Measurements from ENCODE around the gene DHX38.

The DHX38 gene

DNA sequence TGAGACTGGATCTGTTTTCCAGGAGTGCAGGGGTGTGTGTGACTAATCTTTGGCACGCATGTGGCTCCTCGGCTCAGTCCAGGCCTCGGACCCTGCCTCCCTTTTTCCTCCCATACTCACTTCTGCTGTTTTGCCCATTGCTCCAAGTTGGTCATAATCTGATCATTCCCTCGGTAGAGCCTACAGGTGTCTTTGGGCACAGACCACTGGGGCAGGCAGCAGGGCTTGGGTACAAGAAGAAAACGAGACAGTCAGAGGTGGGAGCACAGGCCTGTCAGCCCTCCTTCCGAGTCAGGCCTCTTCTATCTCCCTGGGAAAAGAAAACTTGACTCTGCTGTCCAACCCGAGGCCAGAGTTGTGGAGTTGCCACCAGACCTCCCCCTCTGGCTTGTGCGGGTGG, 29.8 kb downstream of the DHX38 start:
- no peak for DNase-seq

DNA sequence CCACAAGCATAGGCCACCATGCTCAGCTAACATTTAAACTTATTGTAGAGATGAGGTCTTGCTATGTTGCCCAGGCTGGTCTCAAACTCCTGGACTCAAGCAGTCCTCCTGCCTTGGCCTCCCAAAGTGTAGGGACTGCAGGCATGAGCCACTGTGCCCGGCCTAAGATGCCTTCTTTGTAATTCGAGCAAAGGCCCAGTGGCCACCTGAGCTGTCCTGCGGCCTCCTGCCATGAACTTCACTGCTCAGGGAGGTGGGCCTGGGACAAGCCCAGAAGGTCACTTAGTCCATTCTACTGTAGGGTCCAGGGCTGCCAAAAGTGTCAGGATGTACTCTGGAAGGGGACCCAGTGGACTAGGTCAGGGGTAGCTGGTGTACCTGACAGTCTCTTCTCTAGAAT, 30.5 kb downstream of the DHX38 start:
- DNase-seq: no peak

DNA sequence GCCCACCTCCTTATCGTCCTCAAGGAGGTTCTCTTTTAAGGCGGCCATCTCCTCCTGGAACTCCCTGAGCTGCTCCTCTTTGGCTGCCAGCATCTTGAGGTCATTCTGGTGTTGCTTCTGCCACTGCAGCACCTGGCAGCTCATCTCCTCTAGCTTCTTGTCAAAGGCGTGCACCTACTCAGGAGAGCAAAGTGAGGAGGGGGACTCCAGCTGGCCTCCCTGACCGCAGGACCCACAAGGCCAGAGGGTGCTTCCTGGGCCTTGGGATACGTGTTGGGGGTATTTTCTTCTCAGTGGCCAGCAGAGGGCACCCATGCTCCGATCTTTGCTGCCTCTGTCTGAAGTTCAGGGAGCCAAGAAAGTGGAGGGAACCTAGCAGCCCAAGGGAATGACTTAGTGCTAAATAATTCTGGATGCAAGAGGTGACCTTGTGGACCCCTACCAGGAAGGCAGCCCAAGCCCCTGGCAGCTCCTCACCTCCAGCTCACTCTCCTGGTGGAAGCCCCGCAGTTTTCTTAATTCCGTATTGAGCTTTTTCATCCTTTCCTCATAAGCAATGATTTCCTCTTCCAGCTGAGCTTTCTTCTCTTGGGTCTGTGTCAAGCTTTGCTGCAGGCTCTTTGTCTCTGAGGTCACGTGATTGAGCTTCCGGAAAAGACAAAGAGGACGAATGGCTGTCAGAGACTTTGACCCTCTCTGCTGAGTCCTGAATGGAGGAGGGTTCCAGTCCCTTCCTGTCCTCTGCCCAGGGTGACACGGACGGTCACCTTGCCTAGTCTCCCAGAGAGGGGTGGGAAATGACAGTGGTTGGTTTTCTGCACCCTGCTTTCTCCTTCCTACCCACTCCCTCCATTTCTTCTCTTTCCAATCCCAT, 31.4 kb downstream of the DHX38 start:
- DNase-seq: peak; percentile 14

DNA sequence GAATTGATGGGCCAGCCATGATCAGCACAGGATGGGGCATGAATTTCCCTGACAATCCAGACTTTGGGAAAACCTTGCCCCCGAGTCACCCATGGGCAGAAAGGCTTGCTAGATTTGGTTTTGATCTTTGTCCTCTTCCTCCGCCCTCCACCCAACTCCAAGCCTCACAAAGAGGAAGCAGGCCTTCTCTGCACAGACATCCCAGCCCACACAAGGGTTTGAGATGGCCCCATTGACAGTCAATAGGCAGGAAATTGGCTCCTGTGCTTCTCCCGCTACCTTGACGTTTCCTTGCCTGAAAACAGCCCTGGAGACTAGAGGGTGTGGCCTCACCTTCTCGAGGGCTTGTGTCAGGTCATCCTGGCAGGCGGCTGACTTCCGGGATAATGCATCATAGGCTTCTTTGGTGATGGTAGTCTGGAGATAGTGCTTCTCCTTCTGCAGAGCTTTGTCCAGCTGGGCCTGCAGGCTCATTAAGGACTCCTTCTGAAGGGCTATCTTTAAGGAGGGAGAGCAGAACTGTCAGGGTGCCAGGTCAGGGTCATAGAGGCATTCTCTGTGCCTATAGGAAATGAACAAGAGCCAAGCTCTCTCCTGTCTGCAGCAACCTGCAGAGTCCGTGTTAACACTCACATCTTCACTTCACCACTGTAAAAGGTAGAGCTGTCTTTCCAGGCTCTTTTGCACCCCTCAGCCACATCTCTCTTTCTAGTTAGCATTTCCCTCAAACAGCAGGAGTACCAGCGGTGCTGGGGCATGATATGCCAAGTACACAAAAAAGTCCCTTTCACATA, 32.2 kb downstream of the DHX38 start:
- no peak for DNase-seq

DNA sequence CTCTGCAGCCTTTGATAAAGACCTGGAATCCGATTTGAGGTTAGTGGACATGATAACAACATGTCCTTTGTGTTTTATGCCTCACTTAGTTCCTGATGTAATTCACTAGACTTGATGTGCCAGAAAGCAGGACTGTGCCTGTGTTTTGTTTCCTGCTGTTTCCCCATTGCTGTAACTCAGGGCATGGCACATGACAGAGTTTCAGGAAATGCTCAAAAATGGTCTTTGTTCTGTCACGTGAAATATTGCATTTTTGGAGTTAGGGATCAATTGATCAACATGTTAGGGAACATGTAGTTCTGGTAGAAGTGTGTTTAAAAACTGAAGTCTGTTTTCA, 32.8 kb downstream of the DHX38 start:
- DNase-seq: no peak

DNA sequence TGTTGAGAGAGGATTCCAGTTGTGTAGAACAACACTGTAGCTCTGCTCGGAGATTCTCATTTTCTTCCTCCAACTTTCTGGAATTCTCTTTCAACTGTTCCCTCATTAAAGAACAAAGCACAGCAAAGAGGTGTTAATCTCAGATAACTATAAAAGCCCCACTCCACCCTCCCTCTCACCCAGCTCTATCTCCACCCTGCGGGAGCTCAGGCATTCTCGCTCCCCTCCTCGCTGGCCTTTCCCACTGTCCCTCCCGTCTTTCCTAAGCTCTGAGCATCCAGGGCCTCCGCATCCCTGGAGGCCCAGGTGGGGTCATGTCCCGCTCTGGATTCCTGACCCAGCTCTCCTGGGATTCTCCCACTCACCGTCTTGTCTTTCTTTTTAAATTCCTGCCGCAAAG, 35.1 kb downstream of the DHX38 start:
- DNase-seq: no peak

DNA sequence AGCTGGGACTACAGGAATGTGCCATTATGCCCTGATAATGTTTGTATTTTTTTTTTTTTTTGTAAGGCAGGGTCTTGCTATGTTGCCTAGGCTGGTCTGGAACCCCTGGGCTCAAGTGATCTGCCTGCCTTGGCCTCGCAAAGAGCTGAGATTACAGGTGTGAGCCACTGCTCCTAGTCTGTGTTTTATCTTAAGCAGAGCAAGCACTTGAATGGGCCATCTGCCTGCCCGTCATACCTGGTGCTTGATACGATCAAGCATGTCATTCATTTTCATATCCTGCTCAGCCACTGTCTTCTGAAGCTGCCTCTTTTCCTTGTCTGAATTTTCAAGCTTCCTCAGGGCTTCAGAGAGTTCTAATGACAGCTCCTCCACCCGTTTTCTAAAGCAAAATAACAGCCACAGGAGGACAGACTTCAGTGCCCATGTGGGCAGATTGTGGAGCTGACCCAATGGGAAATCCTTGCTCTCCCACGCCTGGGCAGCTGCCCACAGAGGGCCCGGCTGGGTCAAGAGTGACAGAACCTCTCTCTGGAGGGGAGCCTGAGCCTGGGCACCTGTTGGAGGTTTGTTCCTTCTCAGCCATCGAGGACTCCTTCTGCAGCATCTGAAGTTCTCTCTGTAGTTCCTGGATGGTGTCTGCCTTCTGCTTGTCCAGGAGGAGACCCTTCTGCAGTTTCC, 36.5 kb downstream of the DHX38 start:
- no peak for DNase-seq

DNA sequence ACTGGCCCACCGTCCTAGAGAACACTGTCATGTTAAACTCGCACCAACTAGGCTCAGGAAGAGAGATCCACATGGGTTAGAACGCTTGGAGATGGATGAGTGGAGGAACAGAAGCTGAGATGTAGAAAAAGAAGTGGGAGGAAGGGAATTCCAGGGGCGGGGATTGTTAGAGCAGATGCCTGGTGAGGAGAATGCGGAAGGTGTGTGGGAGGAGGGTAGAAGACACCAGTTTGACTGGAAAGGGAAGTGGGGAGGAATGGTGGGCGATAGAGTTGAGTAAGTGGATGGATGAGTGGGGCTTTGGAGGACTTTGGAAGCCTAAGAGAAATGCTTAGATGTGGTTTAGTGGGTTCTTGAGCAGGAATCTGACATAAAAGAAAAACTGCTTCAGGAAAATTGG, 37.4 kb downstream of the DHX38 start:
- DNase-seq: no peak

DNA sequence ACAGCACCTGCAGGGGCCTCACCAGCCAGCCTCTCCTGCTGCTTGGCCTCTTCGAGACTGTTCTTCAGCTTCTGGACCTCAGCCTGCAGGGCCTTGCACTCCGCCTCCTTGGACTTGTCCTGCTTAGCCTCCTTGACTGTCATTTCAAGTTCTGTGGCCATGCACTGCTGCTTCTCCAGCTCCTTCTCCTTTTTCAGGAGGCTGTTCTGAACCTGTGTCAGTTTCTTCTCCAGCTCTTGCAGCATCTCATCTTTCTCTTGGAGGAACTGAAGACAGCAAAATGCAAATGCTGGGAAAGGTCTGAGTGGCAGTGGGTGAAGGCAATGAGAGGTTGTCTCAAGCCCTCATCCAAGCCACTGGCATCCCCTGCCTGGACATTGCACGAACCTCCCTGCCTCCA, 39.1 kb downstream of the DHX38 start:
- no peak for DNase-seq

DNA sequence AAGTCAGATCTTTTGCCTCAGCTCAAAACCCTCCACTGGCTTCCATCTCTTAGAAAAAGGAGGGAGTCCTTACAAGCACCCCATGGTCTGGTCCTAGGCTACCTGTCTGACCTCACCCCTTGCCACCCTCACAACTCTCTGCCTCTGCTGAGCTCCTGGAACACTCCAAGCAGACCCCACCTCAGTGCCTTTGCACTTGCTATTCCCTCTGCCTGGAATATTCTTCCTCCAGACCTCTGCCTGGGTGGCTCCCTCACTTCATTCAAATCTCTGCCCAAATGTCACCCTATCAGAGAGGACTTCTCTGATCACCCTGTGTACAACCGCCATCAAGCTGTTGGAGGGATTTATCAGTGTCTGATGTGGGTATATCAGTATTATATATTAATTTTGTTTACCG, 40.9 kb downstream of the DHX38 start:
- DNase-seq: no peak

DNA sequence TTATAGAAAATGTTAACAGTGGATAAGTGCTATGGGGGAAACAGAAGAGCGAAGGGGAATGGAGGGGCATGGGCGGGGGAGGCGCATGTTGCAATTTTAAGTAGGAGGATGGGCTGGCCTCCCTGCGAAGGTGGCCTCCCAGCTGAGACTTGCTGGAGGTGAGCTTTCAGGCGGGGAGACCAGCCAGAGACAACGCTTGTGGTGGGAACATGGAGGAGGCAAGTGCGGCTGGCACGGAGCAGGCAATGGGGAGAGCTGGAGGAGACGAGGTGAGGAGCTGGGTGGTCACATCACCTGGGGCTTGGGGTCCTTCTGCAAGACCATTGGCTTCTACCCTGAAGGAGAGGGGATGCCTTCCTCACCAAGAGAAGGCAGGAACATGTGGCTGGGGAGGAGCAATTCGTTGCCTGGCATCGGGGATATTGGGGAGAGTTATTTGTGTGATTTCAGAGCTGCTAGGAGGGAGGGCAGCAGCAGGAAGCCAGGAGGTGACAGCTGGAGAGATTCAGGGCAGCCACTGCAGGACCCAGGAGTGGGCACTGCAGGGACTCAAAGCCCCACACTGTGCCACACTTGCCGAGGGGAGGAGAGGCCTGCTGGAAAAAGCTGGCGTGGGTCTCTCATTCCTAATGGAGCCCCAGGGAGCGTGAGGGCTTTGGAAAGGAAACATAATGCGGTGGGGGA, 43.9 kb downstream of the DHX38 start:
- no peak for DNase-seq

DNA sequence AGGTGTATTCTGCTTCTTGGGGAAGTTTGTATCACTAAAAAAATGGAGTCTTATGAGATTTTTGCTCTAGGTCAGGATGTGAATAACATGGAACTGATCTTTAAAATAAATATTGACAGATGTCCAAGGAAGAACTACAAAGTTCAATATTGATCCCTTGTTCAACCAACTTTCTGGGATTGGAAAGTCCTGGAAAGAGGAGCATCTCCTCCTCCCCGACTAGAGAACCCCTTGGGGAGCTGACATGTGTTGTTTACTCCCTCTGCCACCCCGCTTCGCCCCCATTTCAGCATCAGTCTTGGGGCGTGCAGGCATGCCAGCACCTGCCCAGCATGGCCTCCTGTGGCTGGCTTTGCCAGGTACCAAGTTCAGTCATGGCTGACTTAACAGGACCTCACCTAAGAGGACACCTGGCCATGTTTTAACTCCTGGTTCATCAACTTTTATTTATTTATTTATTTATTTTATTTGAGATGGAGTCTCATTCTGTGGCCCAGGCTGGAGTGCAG, 44.5 kb downstream of the DHX38 start:
- DNase-seq: no peak

DNA sequence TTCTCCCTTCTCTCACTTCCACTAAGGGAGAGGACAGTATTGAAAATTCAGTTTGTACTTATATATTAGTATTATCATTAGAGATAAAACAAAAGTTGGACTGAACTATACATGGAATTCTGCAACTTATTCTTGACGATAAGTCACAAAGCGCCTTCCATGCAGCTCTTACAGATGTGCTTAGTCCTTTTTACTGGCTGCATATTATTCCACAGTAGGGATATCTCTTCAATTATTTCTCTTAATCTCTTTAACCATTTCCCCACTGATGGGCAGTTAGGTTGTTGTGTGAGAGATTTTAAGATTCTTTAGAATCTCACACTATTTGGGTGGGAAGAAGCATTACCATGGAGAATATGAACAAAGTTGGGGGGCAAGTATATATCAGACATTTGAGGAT, 46.3 kb downstream of the DHX38 start:
- DNase-seq: no peak

DNA sequence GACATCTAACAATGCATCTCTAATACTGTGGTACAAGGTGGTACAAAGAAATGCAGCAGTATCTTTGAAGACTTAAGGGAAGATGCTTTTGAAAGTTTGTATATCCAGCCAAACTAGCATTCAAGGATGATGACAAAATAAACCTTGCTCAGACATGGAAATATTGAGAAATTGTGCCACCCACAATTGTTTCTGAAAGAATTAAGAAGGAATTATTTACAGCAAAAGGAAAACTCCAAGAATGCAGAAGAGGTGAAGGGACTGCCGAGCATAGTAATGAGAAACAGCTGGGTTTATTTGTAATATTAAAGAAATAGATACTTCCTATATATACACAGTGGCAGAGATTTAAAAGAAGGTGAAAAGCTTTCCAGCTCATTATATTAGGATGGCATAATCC, 48.8 kb downstream of the DHX38 start:
- no peak for DNase-seq

DNA sequence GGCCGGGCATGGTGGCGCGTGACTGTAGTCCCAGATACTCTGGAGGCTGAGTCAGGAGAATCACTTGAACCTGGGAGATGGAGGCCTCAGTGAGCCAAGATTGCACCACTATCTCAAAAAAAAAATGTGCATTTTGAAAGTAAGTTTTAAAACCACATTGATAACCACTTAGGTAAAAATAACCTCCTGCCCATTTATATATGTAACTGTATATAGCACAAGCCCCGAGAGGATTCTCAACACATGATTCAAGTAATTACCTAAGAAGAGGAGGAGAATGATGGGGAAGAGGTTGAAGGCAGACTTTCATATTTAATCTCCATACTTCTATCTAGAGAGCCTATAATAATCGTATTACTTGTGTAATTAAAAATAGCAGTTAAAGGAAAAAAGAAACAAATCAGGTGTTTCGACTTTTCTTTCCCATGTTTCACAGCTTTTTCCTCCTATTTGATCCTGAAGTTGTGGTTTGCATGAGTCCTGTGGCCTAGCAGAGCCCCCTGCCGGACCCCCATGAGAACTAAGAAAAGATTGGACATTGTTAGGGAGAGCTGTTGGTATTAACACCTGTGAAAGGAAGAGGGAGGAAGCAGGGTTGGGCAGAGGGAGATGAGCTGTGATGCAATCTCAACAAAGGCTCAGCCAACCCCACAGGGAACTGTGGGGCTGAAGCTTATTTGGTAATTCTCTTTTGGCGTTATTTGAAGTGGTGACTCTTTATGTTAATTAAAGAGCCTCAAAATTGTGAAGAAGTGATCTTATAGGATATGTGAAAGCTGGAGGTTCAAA, 56.2 kb downstream of the DHX38 start:
- no peak for DNase-seq

DNA sequence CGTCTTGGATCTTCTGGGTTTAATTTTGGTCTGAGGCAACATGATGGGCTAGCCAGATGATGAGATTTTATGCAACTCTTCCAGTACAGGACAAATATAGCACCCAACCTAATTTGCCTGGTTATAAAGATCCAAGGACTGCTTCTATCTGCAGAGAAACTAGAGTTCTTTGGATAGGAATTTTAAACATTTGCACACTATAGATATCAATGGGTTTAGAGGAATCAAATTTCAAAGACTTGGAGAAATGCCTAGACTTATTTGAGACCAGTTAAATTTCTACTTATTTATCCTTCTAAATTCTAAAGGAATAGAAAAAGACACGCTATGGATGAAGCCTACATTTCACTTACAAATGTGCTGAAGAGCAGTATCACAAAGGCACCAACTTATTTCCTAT, 65.7 kb downstream of the DHX38 start:
- DNase-seq: no peak

DNA sequence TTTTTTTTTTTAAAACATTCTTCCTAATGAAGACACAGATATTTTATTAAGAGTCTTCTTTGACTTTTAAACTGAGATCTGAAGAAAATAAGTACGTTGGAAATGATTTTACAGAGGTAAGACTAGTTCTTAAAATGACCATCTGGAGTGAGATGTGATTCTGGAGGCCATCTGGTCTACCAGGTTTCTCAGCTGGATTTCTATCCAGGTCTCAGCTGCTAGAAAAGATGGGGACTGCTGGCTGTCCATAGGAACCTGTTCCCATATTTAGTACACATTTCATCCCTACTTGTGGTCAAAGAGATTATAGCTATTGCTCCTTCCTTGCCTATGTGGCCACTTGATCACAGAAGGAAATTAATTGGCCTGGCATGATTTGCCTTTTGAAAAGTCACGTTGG, 66.2 kb downstream of the DHX38 start:
- DNase-seq: no peak

DNA sequence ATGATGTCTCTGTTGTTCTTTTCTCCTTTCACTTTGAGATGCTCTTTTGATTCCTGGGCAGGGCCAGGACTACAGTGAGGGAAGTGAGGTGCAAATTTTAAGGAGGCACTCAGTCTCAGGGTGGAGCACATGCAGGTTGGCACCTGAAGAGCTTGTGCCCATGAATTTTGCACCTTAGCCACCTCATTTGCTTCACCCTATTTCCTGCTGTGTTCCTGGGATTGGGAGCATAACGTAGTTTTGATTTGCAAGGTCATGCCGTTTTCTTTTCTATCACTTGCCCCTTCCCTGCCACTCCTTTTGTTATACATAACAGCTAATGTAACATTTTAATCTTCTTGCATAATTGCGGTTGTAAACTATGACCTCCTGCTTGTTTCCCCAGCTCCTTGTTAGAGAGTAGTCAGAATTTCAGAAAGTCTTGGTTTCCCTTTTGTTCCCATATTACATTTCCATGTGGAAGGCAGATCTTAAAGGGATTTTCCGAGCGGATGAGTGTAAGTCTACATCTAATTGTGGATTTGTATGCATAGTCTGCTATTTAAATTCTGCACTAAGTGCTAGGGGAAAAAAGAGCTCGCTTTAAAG, 68.6 kb downstream of the DHX38 start:
- no peak for DNase-seq
